Activated B cell treated with CpG ODN at 0.5 μM for 24 hours (primary cell): ENCODE data around the gene UTRN. TPM values are rescaled to one million over a fixed set of nuclear protein-coding genes. Genes with fewer than 3 reads are reported as not detected.
A peak's percentile ranks its signal among the peaks of the same experiment; 100 is the strongest.

Source experiments
- ATAC-seq: fragments of 200-7000 bp; cut with Tn5 transposase; one replicate; pipeline ENCODE4 v1.10.0; 2021; ENCODE audit warnings: low read depth, mild to moderate bottlenecking, moderate library complexity
- CTCF ChIA-PET: fragments of 350-600 bp; sonication (Branson Sonifier 250); formaldehyde crosslinking; loops from one replicate; lab custom pipeline; 2021; ENCODE audit warnings: antibody characterized with exemption; lab: Charles Lee
- POLR2A ChIA-PET: fragments of 350-600 bp; sonication (Branson Sonifier 250); formaldehyde crosslinking; loops from one replicate; lab custom pipeline; 2021; ENCODE audit warnings: antibody characterized with exemption; lab: Charles Lee
- DNase-seq: peaks from one replicate; pipeline ENCODE4 v3.0.0; 2022
- H3K27ac Mint-ChIP-seq: one replicate; pipeline ENCODE4 v1.8.0; 2020; ENCODE audit warnings: mixed read lengths
- H3K27me3 Mint-ChIP-seq: one replicate; pipeline ENCODE4 v1.8.0; 2021; ENCODE audit warnings: mixed read lengths
- H3K36me3 Mint-ChIP-seq: one replicate; pipeline ENCODE4 v1.8.0; 2021; ENCODE audit warnings: low read depth, mixed read lengths
- H3K4me1 Mint-ChIP-seq: one replicate; pipeline ENCODE4 v1.8.0; 2021; ENCODE audit warnings: mixed read lengths
- H3K4me3 Mint-ChIP-seq: one replicate; pipeline ENCODE4 v1.8.0; 2020; ENCODE audit warnings: mild to moderate bottlenecking, mixed read lengths
- H3K9me3 Mint-ChIP-seq: one replicate; pipeline ENCODE4 v1.8.0; 2020; ENCODE audit warnings: mixed read lengths
- intact Hi-C: fragments of 100-400 bp; cut with micrococcal nuclease; formaldehyde crosslinking; loops from one replicate; pipeline ENCODE4 v1.15.1; 2024
- total RNA-seq: library from RNA; stranded (reverse); gene quantifications from 2 replicates; pipeline ENCODE4 v1.2.3, GENCODE V29; 2022
- TF ChIP-seq, protein P1 (sequence below): fragments of 200-600 bp; IDR thresholded peaks from one replicate; pipeline ENCODE4 v1.8.0; 2022; ENCODE audit warnings: antibody characterized with exemption, mild to moderate bottlenecking

UTRN gene
- total RNA-seq, 1 donor from 2014 or later = 53.5 TPM

DNA sequence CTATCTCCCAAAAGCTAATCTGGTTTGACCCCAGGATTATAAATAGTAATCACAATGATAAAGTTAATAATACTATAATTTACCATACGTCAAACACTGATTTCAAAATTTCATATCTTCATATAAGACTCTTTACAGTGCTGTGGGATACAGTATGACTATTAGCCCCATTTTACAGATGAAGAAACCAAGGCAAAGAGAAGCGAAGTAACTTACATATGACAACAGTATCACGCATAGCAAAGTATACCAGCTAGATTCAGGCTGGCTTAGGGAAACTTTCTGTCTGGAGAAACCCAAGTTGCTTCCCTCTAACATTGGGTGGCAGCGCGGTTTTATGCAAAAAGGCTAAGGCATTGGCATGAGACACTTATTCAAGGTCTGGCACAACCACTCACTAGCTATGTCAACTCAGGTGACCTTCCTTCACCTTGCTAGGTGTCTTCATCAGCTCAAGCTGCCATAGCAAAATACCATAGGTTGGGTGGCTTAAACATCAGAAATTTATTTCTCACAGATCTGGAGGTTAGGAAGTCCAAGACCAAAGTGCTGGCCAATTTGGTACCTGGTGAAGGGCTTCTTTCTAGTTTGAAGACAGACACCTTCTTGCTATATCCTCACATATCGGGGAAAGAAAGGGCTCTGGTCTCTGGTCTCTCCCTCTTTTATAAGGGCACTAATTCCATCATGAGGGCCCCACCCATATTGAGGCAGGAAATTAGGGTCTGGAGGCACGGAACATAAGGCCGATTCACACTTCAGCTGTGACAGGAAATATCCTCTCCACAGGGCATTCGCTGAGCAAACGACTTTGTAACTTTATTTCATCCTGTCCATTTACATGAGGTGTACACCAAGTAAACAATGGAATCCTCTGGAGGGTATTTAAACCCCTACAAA is 22.4 kb upstream of the UTRN start:
- peaks cover 23% of the 10 kb centered on the region for H3K4me1 Mint-ChIP-seq

DNA sequence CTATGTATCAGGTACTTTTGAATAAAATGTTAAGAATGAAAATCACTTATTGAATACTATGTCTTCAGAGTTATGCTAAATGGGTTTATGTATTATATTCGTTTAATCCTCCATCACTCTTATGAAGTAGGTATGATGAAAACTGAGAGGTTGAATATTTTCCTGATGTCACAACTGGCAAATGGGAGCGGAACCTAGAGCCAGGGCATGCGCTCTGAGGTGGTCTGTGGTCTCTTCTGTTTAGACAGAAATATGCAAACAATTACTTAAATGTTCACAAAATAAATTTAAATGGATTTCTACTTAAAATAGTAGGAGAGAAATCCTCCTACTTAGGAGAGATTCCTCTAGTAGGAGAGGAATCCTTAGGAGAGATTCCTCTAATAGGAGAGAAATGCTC is 21.3 kb upstream of the UTRN start:
- H3K27ac Mint-ChIP-seq = no peak overlapping the region
- ChIA-PET CTCF (no interaction called here), POLR2A (no interaction called here)
- H3K4me1 Mint-ChIP-seq = peaks cover 23% of the 10 kb centered on the region
- H3K27me3 Mint-ChIP-seq = no peaks in the 10 kb centered on the region
- intact Hi-C loops = loop anchor here (5.0 kb wide), 1 partner anchor 219 kb away; no protein-coding TSS in a partner anchor
- no peaks in the 10 kb centered on the region for H3K36me3 Mint-ChIP-seq
- TF ChIP-seq, protein P1, sequence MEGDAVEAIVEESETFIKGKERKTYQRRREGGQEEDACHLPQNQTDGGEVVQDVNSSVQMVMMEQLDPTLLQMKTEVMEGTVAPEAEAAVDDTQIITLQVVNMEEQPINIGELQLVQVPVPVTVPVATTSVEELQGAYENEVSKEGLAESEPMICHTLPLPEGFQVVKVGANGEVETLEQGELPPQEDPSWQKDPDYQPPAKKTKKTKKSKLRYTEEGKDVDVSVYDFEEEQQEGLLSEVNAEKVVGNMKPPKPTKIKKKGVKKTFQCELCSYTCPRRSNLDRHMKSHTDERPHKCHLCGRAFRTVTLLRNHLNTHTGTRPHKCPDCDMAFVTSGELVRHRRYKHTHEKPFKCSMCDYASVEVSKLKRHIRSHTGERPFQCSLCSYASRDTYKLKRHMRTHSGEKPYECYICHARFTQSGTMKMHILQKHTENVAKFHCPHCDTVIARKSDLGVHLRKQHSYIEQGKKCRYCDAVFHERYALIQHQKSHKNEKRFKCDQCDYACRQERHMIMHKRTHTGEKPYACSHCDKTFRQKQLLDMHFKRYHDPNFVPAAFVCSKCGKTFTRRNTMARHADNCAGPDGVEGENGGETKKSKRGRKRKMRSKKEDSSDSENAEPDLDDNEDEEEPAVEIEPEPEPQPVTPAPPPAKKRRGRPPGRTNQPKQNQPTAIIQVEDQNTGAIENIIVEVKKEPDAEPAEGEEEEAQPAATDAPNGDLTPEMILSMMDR = no peak
- H3K9me3 Mint-ChIP-seq = no peaks in the 10 kb centered on the region
- no peak overlapping the region for H3K4me3 Mint-ChIP-seq
- ATAC-seq (no peak), DNase-seq (no peak)

More for the DNA sequence above, 22.4 kb upstream of the UTRN start:
- TF ChIP-seq, protein P1 = no peak
- ChIA-PET POLR2A (interaction anchor here (0.7 kb wide), 1 partner anchor 165 kb away, joined by 3 read pairs; no protein-coding TSS in a partner anchor), CTCF (interaction anchor here (1.5 kb wide), 1 partner anchor 218 kb away, joined by 5 read pairs; no protein-coding TSS in a partner anchor)
- Mint-ChIP-seq H3K9me3 (no peaks in the 10 kb centered on the region), H3K27ac (no peak overlapping the region), H3K4me3 (no peak overlapping the region), H3K27me3 (no peaks in the 10 kb centered on the region), H3K36me3 (no peaks in the 10 kb centered on the region)
- DNase-seq = no peak
- ATAC-seq = no peak
- intact Hi-C loops = loop anchor here (5.0 kb wide), 1 partner anchor 220 kb away; no protein-coding TSS in a partner anchor

DNA sequence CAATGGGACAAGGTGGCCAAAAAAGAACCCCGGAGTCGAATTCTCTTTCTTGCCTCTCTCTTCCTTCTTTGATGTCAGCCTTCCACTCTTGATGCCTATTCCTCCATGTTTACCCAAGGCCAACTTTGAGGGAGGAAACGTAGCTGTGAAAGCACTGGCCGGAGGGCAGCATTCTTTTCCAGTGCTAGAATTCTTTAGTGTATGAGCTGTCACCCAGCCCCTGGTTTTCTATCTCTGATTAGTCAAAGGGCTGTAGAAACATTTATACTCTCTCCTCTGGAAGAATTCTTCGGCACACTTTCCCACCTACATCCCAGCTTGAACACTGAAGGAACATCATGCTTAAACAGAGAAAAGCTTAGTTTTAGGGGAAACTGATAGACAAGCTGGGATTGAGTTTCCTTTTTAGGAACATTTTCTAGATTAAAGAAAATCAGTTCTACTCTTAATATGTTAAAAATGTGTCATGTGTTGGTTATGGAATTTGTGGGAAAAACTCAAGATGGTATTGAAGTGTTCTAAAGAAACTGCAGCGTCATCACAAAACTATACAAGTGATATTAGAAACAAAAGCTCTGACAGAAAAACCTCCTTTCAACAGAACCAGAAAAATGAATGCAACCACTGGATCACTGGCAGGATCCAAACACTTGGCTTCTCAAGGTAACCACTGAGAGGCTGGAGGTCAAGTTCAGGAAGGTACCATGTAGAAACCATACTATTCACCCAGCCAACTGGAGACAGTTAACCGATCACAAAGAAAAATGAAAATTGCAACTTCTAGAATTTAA is 20.7 kb upstream of the UTRN start:
- ATAC-seq (no peak), DNase-seq (no peak)
- ChIA-PET POLR2A (no interaction called here), CTCF (interaction anchor here (1.6 kb wide), 1 partner anchor 45 kb away, joined by 4 read pairs; no protein-coding TSS in a partner anchor)
- H3K27me3 Mint-ChIP-seq = no peaks in the 10 kb centered on the region
- H3K4me3 Mint-ChIP-seq = no peak overlapping the region
- intact Hi-C loops = loop anchor here (1.0 to 5.0 kb wide), 4 partner anchors 20 to 218 kb away; no protein-coding TSS in a partner anchor
- TF ChIP-seq, protein P1 = no peak
- H3K36me3 Mint-ChIP-seq = no peaks in the 10 kb centered on the region
- H3K9me3 Mint-ChIP-seq = no peaks in the 10 kb centered on the region
- peaks cover 23% of the 10 kb centered on the region for H3K4me1 Mint-ChIP-seq
- H3K27ac Mint-ChIP-seq = no peak overlapping the region

DNA sequence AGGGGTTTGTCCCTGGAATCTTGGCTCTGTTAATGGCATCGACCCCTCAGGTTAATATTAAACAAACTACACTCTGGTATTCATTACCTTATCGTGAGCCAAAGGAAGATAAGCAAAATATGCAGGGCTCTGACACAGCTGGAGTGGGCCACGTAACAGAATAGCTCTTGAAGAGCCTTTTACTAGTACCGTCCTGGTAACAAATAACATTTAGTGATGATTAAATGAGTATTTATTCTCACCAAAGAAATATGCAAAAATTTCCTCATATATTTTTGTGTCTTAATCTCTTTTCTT is 20.1 kb upstream of the UTRN start:
- POLR2A ChIA-PET = no interaction called here

More for the DNA sequence above, 20.1 kb upstream of the UTRN start:
- Mint-ChIP-seq H3K9me3 (no peaks in the 10 kb centered on the region), H3K4me1 (peaks cover 23% of the 10 kb centered on the region), H3K27ac (no peak overlapping the region), H3K36me3 (no peaks in the 10 kb centered on the region), H3K4me3 (no peak overlapping the region), H3K27me3 (no peaks in the 10 kb centered on the region)
- TF ChIP-seq, protein P1 = no peak
- DNase-seq (no peak), ATAC-seq (peak; percentile 18)
- CTCF ChIA-PET = interaction anchor here (1.6 kb wide), 1 partner anchor 46 kb away, joined by 4 read pairs; no protein-coding TSS in a partner anchor
- intact Hi-C loops = loop anchor here (1.0 kb wide), 3 partner anchors 19 to 69 kb away; no protein-coding TSS in a partner anchor
